HG02981 (cell line): ENCODE data around the gene NEU3.

Experiments
- ATAC-seq: cut with Tn5 transposase; IDR thresholded peaks from one replicate; pipeline ENCODE4 v1.9.1; 2021; ENCODE audit warnings: mild to moderate bottlenecking, moderate library complexity; ENCODE audit not compliant: unreplicated experiment

The NEU3 gene

GRCh38 chr11:75059299-75059698 lies 70.6 kb downstream of the NEU3 start:
- ATAC-seq, result no peak

GRCh38 chr11:75063741-75064314 lies 75.1 kb downstream of the NEU3 start:
- no peak for ATAC-seq

DNA sequence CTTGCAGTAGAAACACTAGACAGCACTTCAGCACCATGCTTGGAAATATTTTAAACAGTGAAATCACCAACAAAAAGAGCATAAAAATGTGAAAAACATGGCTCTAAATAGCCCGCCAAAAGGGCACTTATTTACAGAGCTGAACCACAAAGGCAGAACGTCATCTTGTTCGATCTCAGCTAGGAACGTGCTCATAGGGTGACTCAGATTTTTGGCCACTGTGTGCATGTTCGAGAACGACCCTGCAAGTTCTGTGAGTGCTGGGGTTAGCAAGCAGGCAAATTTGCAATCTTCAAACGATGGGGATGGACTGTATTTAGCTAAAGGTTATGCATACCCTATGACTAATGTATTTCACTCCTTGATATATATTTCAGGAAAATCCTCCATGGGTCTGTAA lies 77.3 kb downstream of the NEU3 start:
- ATAC-seq, result no peak
